ENCODE results near the gene TMEM151B. TPM values are rescaled to one million over a fixed set of nuclear protein-coding genes. Genes with fewer than 3 reads are reported as not detected.

The TMEM151B gene
- total RNA-seq, 1 experiment from 2014 or later: not detected

DNA sequence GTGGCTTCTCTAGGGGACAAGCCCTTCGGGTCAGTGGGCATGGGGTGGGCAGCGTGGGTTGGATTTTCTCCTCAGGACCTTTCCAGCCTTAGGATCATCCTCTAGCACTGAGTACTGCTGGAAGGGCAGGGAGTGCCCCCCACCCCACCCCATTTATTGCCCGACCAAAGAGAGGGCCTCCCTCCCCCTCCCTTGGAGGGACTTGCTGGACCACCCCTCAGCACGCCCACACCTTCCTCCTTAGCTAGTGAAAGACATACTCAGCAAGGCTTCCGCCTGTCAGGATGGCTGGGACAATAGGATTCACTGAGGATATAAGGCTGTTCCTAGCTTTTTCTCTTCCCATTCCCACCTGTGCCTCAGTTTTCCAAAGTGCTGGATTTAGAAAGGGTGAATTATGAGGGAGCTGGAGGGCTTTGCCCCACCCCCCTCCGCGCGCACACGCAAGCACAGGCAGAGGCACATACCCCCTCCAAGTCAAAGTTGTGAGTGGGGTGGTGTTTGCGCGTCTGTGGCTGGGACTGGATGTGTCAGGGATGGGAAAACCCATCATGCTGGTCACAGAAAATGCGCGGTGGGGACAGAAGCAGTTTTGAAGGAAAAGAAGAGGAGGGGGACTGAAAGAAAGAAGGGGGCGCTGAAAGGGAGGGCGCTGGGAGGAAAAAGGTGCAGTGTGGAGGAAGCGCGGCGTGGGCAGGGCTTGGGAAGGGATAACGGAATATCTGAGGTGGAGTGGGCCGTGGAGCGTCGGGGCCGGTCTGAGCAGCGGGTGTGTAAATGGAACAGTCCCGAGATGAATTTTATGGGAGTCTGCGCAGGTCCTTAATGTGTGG is 47.5 kb upstream of the TMEM151B start (continued):
- TF ChIP-seq SP1 (IDR thresholded peaks at IDR 0.05; ENCODE audit: low read depth): no peak
- no peak for TF ChIP-seq SRF (IDR thresholded peaks at IDR 0.05; ENCODE audit: low read depth)
- no peak for TF ChIP-seq EZH2 (IDR thresholded peaks at IDR 0.05)
- no peak for TF ChIP-seq YY1 (IDR thresholded peaks at IDR 0.05; ENCODE audit: extremely low read depth, insufficient replicate concordance, low read depth, low read length)
- TF ChIP-seq ELF1 (IDR thresholded peaks at IDR 0.05; ENCODE audit: borderline replicate concordance, low read depth): no peak
- no peak for TF ChIP-seq MAX (IDR thresholded peaks at IDR 0.05)
- no peak for TF ChIP-seq ZFX (IDR thresholded peaks at IDR 0.05)
- no peak for TF ChIP-seq SIN3A (IDR thresholded peaks at IDR 0.05; ENCODE audit: low read depth)

- Histone ChIP-seq H3K9me2 (ENCODE audit: insufficient read depth) (no peaks in the 10 kb centered on the region), H3K4me2 (ENCODE audit: low read length) (peak within 1 kb of the TSS; percentile 93), H3K9me3 (ENCODE audit: control insufficient read depth in 1 of 2, insufficient read depth in 1 of 2, low read depth in 1 of 2, low read length in 2 of 2) (no peaks in the 10 kb centered on the region), H3K9ac (ENCODE audit: low read length) (peak within 1 kb of the TSS; percentile 81), H3K4me1 (ENCODE audit: control insufficient read depth in 1 of 2, insufficient read depth in 2 of 2, low read length in 2 of 2) (peaks cover 39 to 67% of the 10 kb centered on the region in 2 experiments), H3K36me3 (ENCODE audit: control insufficient read depth in 1 of 2, insufficient read depth in 2 of 2, low read length in 2 of 2) (peaks cover 0 to 10% of the 10 kb centered on the region in 2 experiments; a peak in 1 of 4 replicates), H3K27ac (ENCODE audit: low read depth, low read length) (peak within 1 kb of the TSS; percentile 81), H4K20me1 (ENCODE audit: insufficient read depth) (peaks cover 4% of the 10 kb centered on the region; the same call in 1 of the 2 replicates), H3K27me3 (ENCODE audit: insufficient read depth, low read length) (no peaks in the 10 kb centered on the region), H3K4me3 (replicated peaks in 1 of 2; ENCODE audit: low read depth in 1 of 2, low read length in 2 of 2) (peak within 1 kb of the TSS; percentile 65 to 74), H3K79me2 (ENCODE audit: insufficient read depth, low read length) (peaks cover 48% of the 10 kb centered on the region), H2AFZ (ENCODE audit: low read depth, low read length, poor library complexity, severe bottlenecking) (peak within 1 kb of the TSS; percentile 61)
- TF ChIP-seq MAX (IDR thresholded peaks at IDR 0.05) (no peak), FOSL1 (IDR thresholded peaks at IDR 0.05; ENCODE audit: low read depth) (no peak), TCF7L2 (IDR thresholded peaks at IDR 0.05; ENCODE audit: borderline replicate concordance, extremely low read depth, insufficient read depth, insufficient read length) (no peak), ZFX (IDR thresholded peaks at IDR 0.05) (peak; percentile 63; the same call in 1 of the 2 replicates), CTCF (IDR thresholded peaks at IDR 0.05 in 2 of 3, conservative IDR thresholded peaks at IDR 0.05 in 1 of 3; ENCODE audit: borderline replicate concordance in 1 of 3, insufficient read depth in 1 of 3, low read depth in 2 of 3, low read length in 2 of 3) (peak in 1 of 3 experiments; percentile 7; a peak in 2 of 6 replicates), SRF (IDR thresholded peaks at IDR 0.05; ENCODE audit: low read depth) (no peak), CEBPB (IDR thresholded peaks at IDR 0.05; ENCODE audit: low read depth) (no peak), POLR2AphosphoS5 (IDR thresholded peaks at IDR 0.05; ENCODE audit: low read depth, low read length) (peak; percentile 69), SIN3A (IDR thresholded peaks at IDR 0.05; ENCODE audit: low read depth) (no peak), POLR2A (IDR thresholded peaks at IDR 0.05; ENCODE audit: borderline replicate concordance, extremely low read depth, insufficient read depth, insufficient read length) (peak; percentile 53)
- DNase-seq (ENCODE audit: low read depth, low spot score) (no peak), ATAC-seq (peak; percentile 62)
- ChIA-PET CTCF (interaction anchor here (0.9 to 3.7 kb wide), 4 partner anchors 11 to 51 kb away, joined by 3 to 22 read pairs (median 8); no protein-coding TSS in a partner anchor), RAD21 (ENCODE audit: low non-redundant PET in 1 of 2, low total read pairs in 2 of 2, uncharacterized antibody in 2 of 2, unreplicated experiment in 2 of 2) (interaction anchor here in 1 of 2 experiments (1.4 kb wide), 1 partner anchor 22 kb away, joined by 3 read pairs; no protein-coding TSS in a partner anchor), POLR2A (interaction anchor here (1.0 to 3.0 kb wide), 7 partner anchors 11 to 91 kb away, joined by 3 to 27 read pairs (median 5); partner anchors contain the start of genes HSP90AB1 and SLC35B2)
- BruUV-seq (replicated peaks): no TSS peak
- intact Hi-C loops (cut with micrococcal nuclease): no loop called here
These were observed 46.8 kb upstream of the TMEM151B start, which contains the start of gene SLC29A1 for GRCh38 chr6:44223319-44224028. SLC29A1 (plus strand) TSS chr6:44223595; CDS start chr6:44227314, 3,719 bp downstream.

Measured in HCT116 (cell line).